Stimulated activated CD4-positive, alpha-beta T cell treated with anti-CD3 and anti-CD28 coated beads, TNF-alpha, amount 100 ng/mL, for 1 hour (primary cell): ENCODE results near the gene IPO5.
"Not testable (repeated sequence)": the region's sequence is repeated elsewhere in the genome, so short reads cannot be mapped to it uniquely, and the experiment has no call there.

Experiments
- DNase-seq, 3 donors: peaks; one replicate each; pipeline ENCODE4 v3.0.0-alpha.2; 2020; ENCODE audit warnings: low read depth in 3 of 3, low spot score in 1 of 3

Gene IPO5

GRCh38 chr13:97948041-97948440 lies 5.4 kb upstream of the IPO5 start:
- no peak for DNase-seq

- not testable (repeated sequence) for DNase-seq
Observed at GRCh38 chr13:97949316-97949715, 4.2 kb upstream of the IPO5 start.

- DNase-seq: no peak
Observed at GRCh38 chr13:97951376-97951775, 2.1 kb upstream of the IPO5 start.

DNA sequence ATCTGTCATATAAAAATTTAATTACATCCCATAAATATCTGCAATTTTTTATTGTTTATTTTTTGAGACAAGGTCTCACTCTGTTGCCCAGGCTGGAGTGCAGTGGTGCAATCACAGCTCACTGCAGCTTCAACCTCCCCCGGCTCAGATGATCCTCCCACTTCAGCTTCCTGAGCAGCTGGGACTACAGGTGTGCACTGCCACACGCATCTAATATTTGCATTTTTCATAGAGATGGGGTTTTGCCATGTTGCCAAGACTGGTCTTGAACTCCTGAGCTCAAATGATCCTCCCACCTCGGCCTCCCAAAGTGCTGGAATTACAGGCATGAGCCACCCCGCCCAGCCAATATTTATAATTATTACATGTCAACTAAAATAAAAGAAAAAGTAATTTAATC lies 644 bp upstream of the IPO5 start:
- not testable (repeated sequence) for DNase-seq

DNA sequence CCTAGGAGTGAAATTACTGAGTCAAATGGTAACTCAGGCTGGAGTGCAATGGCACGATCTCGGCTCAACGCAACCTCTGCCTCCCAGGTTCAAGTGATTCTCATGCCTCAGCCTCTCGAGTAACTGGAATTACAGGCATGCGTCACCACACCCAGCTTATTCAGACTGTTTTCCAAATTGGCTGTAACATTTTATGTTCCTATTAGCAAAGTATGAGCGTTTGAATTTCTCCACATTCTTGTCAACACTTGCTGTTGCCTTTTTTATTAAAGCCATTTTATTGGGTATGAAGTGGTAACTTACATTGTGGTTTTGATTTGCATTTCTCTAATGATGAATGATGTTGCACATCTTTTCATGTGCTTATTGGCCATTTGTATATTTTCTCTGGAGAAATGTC lies 7.9 kb downstream of the IPO5 start:
- no peak for DNase-seq

GRCh38 chr13:97962887-97963286 lies 9.4 kb downstream of the IPO5 start:
- DNase-seq: no peak

- DNase-seq: no peak
Observed at GRCh38 chr13:97967226-97967625, 13.8 kb downstream of the IPO5 start.

GRCh38 chr13:97967948-97968347 lies 14.5 kb downstream of the IPO5 start:
- no peak for DNase-seq

- DNase-seq: no peak
Observed at GRCh38 chr13:97971519-97971918, 18.0 kb downstream of the IPO5 start.

DNA sequence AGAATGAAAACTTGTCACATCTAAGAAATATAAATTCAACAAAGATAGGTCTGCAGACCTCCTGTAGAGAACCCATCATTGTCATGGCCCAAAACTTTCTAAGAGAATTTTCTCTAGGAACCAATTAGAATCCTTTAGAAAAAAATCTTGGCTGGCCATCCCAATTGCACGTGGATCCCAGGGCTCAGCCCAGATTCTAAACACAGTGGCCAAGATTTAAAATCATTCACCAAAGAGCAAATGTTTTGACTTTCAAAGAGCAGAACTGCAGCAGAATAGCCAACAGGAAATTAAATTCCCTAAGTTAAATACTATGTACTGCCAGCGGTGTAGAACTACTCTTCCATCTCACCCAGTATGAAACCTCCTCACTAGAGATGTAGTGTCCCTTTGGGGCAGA lies 21.3 kb downstream of the IPO5 start:
- no peak for DNase-seq

GRCh38 chr13:97975280-97975847 lies 21.9 kb downstream of the IPO5 start:
- no peak for DNase-seq

GRCh38 chr13:97975848-97976609 lies 22.6 kb downstream of the IPO5 start:
- peak; percentile 72 to 87 (median 82) for DNase-seq

DNA sequence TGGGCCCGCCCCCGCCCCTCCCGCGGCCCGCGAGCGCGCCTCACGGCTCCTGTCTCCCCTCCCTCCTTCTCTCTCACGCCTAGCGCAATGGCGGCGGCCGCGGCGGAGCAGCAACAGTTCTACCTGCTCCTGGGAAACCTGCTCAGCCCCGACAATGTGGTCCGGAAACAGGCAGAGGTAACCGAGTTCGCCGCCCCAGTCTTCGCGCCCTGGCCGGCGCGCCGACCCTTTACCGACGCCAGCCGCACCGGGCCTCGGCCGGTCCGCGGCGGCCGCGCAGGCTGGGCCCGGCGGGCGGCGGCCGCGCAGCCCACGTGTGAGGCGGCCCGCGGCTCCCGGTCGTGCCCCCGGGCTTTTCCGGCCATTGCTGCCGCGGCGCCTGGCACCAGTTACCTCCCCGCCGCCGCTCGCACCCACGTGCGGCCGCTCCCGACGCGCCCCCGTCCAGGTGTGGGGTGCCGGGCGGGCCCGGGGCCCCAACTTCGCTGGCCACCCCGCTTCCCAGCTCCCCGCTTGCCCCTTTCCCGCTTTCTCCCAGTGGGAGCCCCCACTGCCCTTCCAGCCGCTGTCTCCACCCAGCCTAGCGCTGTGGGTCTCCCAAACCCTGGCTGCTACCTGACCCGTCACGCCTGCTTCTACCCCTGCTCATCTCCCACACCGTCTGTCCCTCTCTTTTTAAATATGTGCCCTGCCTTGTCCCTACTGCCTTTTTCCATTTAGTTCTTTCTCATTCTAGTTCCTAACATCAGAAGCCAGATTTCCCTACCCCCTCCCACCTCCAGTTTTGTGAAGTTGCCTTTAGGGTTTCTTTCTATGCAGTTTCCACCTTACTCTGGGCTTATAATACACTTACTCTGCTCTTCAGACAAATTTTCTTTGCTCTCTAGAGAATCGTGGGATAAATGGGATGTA lies 23.4 kb downstream of the IPO5 start:
- DNase-seq: peak in 1 of 3 donors; percentile 6

DNA sequence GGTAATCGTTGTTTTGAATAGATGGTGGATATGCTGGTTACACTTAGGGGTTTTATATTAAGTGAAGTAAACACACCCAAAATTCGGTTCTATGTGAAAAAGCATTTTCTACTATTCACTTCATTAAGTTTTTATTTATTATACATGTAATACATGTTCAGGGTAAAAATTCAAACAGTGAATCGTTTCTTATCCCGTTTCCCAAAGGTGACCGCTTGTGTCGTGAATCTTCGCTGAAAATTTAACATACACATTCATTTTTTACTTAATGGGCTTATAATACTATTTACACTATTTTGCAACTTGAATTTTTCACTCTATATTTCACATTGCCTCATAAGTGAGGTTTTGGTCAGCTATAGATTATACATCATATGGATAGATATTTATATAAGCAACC lies 24.5 kb downstream of the IPO5 start:
- no peak for DNase-seq

- DNase-seq: no peak
Observed at GRCh38 chr13:97978651-97979050, 25.2 kb downstream of the IPO5 start.

GRCh38 chr13:97979051-97979450 lies 25.6 kb downstream of the IPO5 start:
- DNase-seq: no peak

DNA sequence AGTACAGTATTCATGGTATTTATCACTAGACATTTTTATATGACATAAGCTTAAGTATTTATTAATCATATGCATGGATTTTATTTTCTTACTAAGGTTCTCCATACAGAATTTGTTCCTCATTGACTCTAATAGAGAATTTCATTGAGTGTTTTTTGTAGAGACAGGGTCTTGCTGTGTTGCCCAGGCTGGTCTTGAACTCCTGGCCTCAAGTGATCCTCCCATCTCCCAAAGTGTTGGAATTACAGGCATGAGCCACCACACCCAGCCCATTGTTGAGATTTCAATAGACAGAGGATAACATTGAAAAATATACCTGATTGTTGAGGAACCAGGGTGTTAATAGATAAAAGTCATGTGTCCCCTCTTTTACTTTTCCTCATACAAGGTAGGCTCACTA lies 26.1 kb downstream of the IPO5 start:
- no peak for DNase-seq

DNA sequence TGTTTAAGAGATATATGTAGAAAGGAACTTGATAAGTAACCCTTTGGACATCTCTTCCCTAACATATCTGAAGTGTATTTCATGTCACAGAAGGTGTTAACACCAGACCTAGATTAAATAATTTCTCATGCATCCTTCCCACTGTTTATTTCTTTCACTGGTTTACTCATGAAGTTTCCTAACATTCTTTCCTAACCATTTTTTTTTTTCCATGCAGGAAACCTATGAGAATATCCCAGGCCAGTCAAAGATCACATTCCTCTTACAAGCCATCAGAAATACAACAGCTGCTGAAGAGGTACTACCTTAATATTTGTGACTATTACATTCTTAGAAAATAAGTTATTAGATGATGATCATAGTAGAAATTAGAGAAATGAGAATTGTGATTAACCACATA lies 28.8 kb downstream of the IPO5 start:
- no peak for DNase-seq

DNA sequence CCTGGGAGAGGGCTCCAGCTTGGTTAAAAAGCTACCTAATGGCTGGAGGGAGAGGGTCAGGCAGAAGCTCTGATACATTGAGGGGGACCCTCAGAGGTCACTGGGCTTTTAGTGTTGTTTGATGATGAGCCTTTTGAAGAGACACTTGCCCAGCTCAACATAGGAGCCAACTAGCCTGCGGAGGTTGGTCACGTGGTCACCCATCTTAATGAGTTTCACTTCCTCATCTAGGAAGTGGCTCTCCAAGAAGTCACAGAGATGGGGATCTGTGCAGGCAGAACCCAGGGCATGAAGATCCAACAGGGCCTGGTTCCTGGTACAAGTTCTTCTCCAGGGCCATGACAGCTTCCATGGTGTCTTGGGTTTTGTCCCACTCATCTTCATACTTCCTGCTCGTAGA lies 33.4 kb downstream of the IPO5 start:
- no peak for DNase-seq

- no peak for DNase-seq
Observed at GRCh38 chr13:97999653-98000052, 46.2 kb downstream of the IPO5 start.

DNA sequence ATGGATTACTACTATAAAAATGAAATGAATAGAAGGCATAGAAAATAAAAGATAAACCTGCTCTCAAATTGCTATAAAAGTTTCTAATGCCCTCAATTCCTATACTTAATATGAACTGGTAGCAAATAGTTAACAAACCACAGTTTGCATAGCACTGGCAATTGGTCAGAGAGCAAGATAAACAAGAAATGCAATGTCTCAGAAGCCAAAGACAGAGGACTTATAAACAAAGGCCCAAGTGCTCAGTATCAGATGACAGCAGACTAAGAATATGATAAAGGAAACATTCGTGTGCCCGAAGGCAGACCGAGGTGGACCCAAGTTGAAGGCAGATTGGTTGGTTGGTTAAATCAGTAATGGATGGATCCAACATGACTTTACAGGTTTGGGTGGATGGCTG lies 50.6 kb downstream of the IPO5 start:
- DNase-seq: no peak

DNA sequence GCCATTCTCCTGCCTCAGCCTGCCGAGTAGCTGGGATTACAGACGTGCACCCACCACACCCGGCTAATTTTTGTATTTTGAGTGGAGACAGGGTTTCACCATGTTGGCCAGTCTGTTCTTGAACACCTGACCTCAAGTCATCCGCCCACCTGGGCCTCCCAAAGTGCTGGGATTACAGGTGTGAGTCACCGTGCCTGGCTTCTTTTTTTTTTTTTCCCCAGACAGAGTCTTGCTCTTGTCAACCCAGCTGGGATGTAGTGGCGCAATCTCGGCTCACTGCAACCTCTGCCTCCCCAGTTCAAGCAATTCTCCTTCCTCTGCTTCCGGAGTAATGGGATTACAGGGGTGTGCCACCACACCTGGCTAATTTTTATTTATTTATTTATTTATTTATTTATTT lies 51.5 kb downstream of the IPO5 start:
- not testable (repeated sequence) for DNase-seq
